ENCODE results near the gene ZSWIM4. TPM values are rescaled to one million over a fixed set of nuclear protein-coding genes. Genes with fewer than 3 reads are reported as not detected.

The ZSWIM4 gene
- polyA plus RNA-seq, 3 donors, result 6.6 to 11.1 (median 9.8) TPM

GRCh38 chr19:13827656-13828055 lies 32.4 kb downstream of the ZSWIM4 start:
- no peak for DNase-seq (ENCODE audit: extremely low read depth in 1 of 11, low read depth in 9 of 11, low spot score in 4 of 11)

GRCh38 chr19:13830114-13830740 lies 35.0 kb downstream of the ZSWIM4 start:
- no peak for DNase-seq (ENCODE audit: extremely low read depth in 1 of 11, low read depth in 9 of 11, low spot score in 4 of 11)

DNA sequence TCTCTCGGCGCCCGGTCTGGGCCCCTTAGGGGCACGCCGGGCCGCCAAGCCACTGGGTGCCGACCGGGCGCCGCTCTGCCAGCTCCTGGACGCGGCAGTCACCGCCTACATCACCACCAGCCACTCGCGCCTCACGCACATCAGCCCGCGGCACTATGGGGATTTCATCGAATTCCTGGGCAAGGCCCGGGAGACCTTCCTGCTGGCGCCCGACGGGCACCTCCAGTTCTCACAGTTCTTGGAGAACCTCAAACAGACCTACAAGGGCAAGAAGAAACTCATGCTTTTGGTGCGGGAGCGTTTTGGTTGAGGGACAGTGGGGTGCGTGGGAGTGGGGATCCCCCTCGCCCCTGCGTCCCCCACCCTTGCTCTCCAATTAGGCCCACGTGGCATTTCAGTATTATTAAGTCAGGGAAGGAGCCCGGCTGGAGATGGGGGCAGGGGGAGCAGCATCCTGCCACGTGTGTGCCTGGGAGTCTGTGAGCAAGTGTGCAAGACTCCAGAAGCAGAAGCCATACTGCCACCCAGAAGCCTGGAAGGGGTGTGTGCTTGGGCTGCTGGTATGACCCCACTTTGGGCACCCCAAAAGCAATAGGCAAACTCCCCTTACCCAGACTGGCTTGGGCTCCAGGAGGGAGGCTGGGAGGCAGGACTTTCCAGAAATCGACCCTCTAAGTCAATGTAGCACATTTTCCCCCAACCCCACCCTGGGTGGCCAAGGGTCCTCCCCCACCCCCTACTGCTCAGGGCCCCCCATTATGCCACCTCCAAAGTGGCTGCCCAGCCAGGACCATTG lies 35.7 kb downstream of the ZSWIM4 start:
- DNase-seq (ENCODE audit: extremely low read depth in 1 of 11, low read depth in 9 of 11, low spot score in 4 of 11), result no peak

DNA sequence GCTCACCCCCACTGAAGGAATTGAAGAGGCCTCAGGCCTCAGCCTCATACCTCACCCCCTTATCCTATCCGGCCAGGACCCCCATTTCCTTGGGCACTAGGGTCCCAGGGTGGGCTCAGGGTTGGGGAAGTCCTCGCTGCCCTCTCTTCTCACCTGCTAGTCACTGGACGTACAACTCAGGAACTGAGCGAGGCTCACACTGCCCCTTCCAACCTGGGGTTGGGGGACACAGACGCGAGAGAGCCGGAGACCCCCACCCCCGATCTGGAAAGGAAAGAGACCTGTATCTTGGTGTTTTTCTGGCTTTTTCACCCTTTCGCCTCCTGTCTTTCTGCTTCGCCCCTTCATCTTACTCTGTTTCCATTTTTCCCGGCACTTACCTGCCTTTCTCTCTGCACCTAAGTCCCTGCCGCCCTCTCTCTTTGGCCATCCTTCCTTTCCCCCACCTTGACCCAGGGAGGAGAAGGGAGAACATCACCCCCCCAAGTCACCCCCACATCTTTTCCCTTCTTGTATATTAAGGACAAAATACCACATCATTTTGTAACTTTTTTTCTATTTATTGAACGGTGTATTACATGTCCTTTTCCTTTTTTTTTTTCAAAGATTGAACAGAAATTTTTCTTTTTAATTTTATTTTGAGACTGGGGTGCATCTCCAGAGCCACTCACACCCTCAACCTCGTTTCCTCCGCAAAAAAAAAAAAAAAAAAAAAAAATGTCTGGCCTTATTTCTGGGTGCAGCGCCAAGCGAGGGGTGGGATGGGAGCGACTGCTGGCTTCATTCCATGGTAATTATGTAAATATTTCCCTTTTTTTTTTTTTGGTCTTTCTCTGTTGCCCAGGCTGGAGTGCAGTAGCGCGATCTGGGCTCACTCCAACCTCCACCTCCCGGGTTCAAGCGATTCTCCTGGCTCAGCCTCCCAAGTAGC lies 36.6 kb downstream of the ZSWIM4 start:
- DNase-seq (ENCODE audit: extremely low read depth in 1 of 11, low read depth in 9 of 11, low spot score in 4 of 11), result no peak

- DNase-seq (ENCODE audit: extremely low read depth in 1 of 11, low read depth in 9 of 11, low spot score in 4 of 11), result peak in 7 of 11 donors; percentile 79 to 89 (median 84)
Observed at GRCh38 chr19:13833330-13834243, 38.3 kb downstream of the ZSWIM4 start.

GRCh38 chr19:13834244-13835069 lies 39.2 kb downstream of the ZSWIM4 start:
- DNase-seq (ENCODE audit: extremely low read depth in 1 of 11, low read depth in 9 of 11, low spot score in 4 of 11), result no peak

- no peak for DNase-seq (ENCODE audit: extremely low read depth in 1 of 11, low read depth in 9 of 11, low spot score in 4 of 11)
Observed at GRCh38 chr19:13835791-13836723, 40.8 kb downstream of the ZSWIM4 start.

DNA sequence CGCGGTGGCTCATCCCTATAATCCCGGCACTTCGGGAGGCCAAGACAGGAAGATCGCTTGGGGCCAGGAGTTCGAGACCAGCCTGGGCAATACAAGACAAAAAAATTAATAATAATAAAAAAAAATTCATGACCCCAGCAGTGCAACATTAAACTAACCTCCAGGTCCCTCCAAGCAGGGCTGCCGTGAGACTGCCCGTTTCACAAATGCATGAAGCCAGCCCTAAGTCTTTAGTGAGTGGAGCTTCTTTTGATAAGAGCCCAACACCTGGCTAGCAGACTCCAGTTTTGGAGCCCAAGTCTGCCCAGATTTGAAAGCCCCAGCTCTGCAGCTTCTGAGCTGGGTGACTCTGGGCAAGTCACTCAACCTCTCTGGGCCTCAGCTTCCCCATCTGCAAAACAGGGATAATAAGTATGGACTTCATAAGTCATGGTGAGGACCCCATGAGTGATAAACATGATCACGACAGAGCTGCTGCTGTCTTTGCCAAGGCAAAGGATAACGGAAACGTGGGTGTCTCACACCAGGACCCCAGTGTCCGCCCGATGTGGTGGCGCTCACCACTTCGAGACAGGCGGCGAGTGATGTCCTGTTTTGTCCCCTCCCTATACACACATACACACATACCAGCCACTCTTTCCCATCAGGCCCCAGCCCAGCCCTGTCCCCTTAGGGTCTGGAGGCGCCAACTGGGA lies 43.3 kb downstream of the ZSWIM4 start:
- no peak for DNase-seq (ENCODE audit: extremely low read depth in 1 of 11, low read depth in 9 of 11, low spot score in 4 of 11)

DNA sequence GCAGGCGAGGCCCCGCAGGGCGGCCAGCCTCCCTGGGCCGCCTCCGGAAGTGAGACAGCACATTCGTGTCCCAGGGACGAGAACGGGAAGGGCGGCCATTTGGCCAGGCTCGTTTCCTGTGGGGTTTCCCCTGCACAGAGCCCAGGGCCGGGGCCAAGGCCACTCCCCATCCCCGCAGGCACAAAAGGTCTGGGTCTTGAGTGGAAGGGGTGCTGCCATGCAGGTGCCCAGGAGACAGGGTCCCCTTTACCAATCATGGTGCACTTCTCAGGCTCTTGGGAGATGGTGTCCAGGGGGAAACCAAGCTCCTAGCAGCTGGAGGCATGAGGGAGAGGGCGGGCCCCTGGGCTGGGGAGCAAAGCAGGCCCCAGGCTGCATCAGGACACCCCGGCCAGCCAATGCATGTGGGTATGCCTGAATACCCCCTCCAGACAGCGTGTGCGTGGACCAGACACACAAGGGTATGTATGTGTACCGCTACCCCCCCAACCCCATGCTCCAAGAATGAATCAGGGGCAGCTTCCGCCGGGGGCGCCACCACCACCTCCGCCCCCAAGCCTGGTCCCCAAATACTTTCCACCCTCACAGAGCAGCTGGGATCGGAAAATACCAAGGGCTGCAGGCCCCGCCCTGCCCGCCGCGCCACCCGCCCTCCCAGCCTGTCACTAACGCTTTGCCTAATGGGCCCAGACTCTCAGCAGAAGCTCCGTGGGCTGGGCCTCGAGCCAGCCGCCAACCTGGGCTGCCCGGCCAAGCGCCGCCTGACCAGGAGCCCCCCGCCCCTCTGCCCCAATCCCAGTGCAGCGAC lies 44.1 kb downstream of the ZSWIM4 start:
- peak in 1 of 11 donors; percentile 58 for DNase-seq (ENCODE audit: extremely low read depth in 1 of 11, low read depth in 9 of 11, low spot score in 4 of 11)

DNA sequence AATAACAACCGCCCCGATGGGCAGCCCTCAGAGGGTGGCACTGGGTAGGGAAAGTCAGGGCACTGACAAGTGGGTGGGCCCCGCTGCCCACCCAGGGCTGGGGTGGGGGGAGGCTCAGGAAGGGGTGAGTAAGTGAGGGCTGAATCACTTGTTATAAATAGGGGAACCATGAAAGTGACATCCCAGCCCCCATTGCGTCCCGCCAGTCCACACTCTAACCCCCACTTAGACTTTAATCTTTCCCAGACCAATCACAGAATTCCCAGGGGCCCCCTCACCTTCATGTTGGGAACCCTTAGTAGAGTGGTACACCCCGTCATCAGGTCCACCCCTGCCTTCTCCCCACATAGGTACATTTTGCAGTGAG lies 44.7 kb downstream of the ZSWIM4 start:
- no peak for DNase-seq (ENCODE audit: extremely low read depth in 1 of 11, low read depth in 9 of 11, low spot score in 4 of 11)

DNA sequence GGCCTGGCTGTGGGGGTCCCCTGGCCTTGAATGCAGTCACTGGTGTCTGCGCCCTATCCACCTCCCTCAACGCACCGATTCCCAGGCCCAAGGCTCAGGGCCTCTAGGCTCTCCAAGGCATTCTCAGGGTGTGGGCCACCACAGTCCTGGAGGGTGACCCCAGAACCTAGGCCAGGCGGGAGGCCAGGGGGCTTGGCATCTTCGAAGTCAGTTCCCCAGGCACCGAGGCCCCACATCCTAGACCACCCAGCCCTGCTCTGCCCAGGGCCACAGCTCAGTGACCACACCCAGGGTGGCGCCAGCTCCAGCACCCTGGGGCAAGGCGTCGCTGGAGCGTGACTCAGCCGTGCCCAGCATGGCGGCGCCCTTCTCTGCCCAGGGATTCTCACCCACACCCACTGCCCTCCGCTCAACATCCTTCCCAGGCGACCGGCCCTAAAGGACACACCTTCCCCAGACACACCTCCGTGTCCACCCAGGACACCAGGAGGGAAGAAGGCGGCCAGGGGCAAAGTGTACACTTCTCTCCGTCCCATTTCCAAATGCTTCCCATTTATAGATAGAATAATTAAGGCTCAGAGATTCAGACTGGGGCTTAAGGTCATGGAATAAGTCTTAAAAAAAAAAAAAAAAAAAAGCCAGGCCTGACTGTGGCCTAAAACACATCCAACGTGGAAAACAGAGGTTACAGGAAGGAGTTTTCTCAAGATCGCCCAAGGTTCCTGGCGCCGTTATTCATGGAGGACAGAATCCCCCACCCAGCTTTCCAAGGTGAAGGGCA lies 45.3 kb downstream of the ZSWIM4 start:
- DNase-seq (ENCODE audit: extremely low read depth in 1 of 11, low read depth in 9 of 11, low spot score in 4 of 11), result no peak

- DNase-seq (ENCODE audit: extremely low read depth in 1 of 11, low read depth in 9 of 11, low spot score in 4 of 11), result no peak
Observed at GRCh38 chr19:13841086-13841961, 46.1 kb downstream of the ZSWIM4 start.

DNA sequence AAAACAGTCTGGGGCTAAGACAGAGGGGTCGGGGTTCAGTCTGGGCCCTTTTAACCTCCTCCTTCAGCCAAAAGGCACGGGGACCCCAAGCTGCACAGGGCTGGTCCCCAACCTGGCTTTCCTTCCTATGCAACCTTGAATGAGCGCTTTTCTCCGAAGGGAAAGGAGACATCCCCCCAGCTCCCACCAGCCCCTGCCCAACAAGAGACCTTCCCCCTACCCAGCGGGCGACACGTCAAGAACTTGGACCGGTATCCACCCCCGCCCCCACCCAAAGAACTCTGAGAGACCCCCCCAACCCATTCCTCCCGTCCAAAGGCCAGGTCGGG lies 46.7 kb downstream of the ZSWIM4 start:
- DNase-seq (ENCODE audit: extremely low read depth in 1 of 11, low read depth in 9 of 11, low spot score in 4 of 11), result no peak

All from renal cortex interstitium (tissue), 11 donors.